Neural crest cell (in vitro differentiated cells): Measurements from ENCODE around the gene SMAD6. TPM values are rescaled to one million over a fixed set of nuclear protein-coding genes. Genes with fewer than 3 reads are reported as not detected.

Source experiments
- DNase-seq: peaks from one replicate; pipeline ENCODE4 v3.0.0; 2021; ENCODE audit warnings: low read depth, mixed read lengths, low spot score
- H3K27ac Mint-ChIP-seq: one replicate; pipeline ENCODE4 v1.8.0; 2021; ENCODE audit warnings: mild to moderate bottlenecking, mixed read lengths; ENCODE audit not compliant: unreplicated experiment
- H3K27me3 Mint-ChIP-seq: 2 replicates; pipeline ENCODE4 v1.8.0; 2021; ENCODE audit warnings: low read depth, mild to moderate bottlenecking, mixed read lengths
- H3K36me3 Mint-ChIP-seq: 2 replicates; pipeline ENCODE4 v1.8.0; 2021; ENCODE audit warnings: low read depth, mild to moderate bottlenecking, mixed read lengths
- H3K4me1 Mint-ChIP-seq: 2 replicates; pipeline ENCODE4 v1.8.0; 2021; ENCODE audit warnings: mixed read lengths
- H3K4me3 Mint-ChIP-seq: one replicate; pipeline ENCODE4 v1.8.0; 2021; ENCODE audit warnings: mild to moderate bottlenecking, mixed read lengths
- H3K9me3 Mint-ChIP-seq: 2 replicates; pipeline ENCODE4 v1.8.0; 2021; ENCODE audit warnings: mixed read lengths
- total RNA-seq: library from RNA; stranded (reverse); gene quantifications from 2 replicates; pipeline ENCODE4 v1.2.1, GENCODE V29; 2021
- TF ChIP-seq, protein P1 (sequence below): fragments of 200-600 bp; sonication (generic); conservative IDR thresholded peaks from 2 replicates; pipeline ENCODE4 v1.5.0; 2021; ENCODE audit warnings: antibody characterized with exemption, mild to moderate bottlenecking

SMAD6 gene
- total RNA-seq, 1 donor from 2014 or later: 4.7 TPM

DNA sequence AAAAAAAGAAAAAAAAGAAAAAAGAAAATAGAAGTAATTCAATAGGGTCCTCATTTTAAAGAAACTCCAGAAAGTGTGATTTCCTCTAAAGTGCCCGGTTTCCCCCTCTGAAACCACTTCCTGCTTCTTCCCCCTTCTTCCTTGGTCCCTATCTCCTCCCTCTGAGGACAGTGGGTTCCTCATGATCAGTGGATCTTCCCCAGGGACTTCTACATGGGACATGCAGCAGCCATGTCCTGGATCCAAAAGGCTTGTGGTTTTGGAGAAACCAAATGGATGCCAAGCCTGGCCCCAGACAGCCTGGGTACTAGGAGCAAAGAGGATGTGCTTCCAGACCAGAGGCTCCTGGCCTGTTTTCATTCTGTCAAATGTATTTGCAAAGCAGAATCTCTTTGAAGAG lies 26.6 kb upstream of the SMAD6 start:
- H3K27ac Mint-ChIP-seq: no peak overlapping the region

DNA sequence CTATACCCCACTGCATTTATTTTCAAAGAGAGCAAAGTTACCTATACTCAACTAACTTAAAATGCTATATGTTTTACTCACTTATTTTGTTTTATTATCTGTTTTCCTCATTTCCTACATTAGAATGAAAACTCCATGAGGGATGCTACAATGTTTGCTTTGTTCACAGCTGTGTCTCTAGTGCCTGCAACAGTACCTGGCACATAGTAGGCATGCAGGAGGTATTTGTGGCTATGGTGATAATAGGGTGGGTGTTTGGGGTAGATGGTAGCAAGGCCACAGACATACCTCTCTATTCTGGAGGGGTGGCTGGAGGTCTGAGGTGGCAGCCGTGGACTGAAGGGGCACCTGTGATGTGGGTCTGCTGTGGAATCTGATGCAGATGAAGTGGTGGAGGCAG lies 24.7 kb upstream of the SMAD6 start:
- H3K27me3 Mint-ChIP-seq: no peaks in the 10 kb centered on the region
- H3K4me1 Mint-ChIP-seq: peaks cover 27% of the 10 kb centered on the region
- DNase-seq: no peak
- H3K36me3 Mint-ChIP-seq: no peaks in the 10 kb centered on the region
- TF ChIP-seq, protein P1, sequence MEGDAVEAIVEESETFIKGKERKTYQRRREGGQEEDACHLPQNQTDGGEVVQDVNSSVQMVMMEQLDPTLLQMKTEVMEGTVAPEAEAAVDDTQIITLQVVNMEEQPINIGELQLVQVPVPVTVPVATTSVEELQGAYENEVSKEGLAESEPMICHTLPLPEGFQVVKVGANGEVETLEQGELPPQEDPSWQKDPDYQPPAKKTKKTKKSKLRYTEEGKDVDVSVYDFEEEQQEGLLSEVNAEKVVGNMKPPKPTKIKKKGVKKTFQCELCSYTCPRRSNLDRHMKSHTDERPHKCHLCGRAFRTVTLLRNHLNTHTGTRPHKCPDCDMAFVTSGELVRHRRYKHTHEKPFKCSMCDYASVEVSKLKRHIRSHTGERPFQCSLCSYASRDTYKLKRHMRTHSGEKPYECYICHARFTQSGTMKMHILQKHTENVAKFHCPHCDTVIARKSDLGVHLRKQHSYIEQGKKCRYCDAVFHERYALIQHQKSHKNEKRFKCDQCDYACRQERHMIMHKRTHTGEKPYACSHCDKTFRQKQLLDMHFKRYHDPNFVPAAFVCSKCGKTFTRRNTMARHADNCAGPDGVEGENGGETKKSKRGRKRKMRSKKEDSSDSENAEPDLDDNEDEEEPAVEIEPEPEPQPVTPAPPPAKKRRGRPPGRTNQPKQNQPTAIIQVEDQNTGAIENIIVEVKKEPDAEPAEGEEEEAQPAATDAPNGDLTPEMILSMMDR: no peak
- H3K4me3 Mint-ChIP-seq: no peak overlapping the region
- peak overlapping the region; percentile 57 for H3K27ac Mint-ChIP-seq
- peaks cover 6% of the 10 kb centered on the region for H3K9me3 Mint-ChIP-seq

More for the DNA sequence above, 26.6 kb upstream of the SMAD6 start:
- Mint-ChIP-seq H3K36me3 (no peaks in the 10 kb centered on the region), H3K27me3 (no peaks in the 10 kb centered on the region), H3K9me3 (no peaks in the 10 kb centered on the region), H3K4me1 (peaks cover 27% of the 10 kb centered on the region), H3K4me3 (no peak overlapping the region)
- DNase-seq: no peak
- TF ChIP-seq, protein P1: no peak

DNA sequence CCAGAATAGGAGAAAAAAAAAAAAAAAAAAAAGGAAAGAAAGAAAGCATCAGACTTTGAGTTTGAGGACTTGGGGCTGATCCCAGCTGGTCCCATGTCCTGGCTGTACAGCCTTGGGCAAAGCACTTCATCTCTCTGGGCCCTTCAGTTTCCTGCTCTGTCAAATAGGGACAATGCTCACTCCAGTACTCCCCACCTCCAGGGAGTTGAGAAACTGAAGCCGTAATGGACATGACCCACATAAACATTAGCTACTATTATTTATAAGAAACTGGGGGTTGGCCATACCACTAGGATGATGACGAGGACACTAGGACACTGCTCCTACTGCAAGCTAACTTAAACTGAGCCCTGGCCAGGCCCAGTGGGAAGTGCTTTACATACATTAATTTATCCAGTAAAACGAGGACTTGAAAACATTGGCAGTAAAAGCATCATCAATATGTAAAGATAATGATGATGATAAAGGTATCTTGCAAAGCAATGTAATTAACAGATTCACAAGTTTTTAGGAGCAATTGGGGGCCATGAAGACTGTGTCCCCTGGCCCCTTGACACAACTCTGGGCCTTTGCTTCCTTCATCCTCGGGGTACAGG lies 22.9 kb upstream of the SMAD6 start:
- Mint-ChIP-seq H3K27me3 (no peaks in the 10 kb centered on the region), H3K36me3 (no peaks in the 10 kb centered on the region), H3K4me1 (peaks cover 11% of the 10 kb centered on the region), H3K4me3 (no peak overlapping the region), H3K27ac (peak overlapping the region; percentile 27), H3K9me3 (peaks cover 6% of the 10 kb centered on the region)
- TF ChIP-seq, protein P1: no peak
- DNase-seq: no peak

DNA sequence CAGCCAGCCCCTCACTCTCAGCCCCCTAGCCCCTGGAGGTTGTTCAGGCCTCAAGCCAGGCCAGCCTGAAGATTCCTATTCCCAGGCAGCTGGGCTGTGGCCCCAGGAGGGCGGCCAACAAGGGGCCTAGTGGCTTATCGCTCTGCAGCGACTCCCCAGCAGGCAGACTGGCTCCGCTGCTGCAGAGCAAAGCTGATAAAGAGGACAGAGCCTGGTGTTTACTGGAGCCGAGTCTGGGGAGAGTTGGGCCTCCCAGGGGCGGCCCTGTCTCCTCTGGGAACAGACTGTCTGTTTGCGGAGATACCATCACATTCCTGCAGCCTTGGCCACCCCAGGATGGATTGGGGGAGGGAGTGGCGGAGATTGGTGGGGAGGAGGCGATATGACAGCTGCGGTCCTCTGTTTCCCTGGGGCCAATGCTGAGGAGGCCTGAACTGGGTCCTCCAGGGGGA lies 22.4 kb upstream of the SMAD6 start:
- H3K9me3 Mint-ChIP-seq: peaks cover 6% of the 10 kb centered on the region
- peak overlapping the region; percentile 27 for H3K27ac Mint-ChIP-seq
- H3K4me3 Mint-ChIP-seq: no peak overlapping the region
- DNase-seq: no peak
- TF ChIP-seq, protein P1: no peak
- H3K36me3 Mint-ChIP-seq: no peaks in the 10 kb centered on the region
- peaks cover 8% of the 10 kb centered on the region for H3K4me1 Mint-ChIP-seq
- no peaks in the 10 kb centered on the region for H3K27me3 Mint-ChIP-seq

DNA sequence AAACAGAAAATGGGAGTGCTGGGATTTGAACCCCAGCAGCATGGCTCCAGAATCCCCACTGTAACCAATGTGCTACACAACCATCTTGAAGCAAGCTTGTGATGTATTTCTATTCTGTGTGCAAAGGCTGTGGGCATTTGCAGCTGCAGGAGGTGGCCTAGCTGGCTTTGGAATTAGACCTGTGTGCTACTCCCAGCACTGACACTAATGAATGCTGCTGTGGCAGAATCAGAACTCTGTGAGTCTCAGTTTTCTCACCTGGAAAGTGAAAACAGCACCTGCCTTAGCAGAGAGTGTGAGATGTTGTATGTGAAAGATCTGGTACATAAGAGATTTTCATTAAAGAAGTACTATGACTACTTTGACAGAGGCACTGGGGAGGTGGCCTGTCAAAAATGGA lies 21.5 kb upstream of the SMAD6 start:
- Mint-ChIP-seq H3K36me3 (no peaks in the 10 kb centered on the region), H3K27me3 (no peaks in the 10 kb centered on the region), H3K27ac (no peak overlapping the region), H3K9me3 (peaks cover 6% of the 10 kb centered on the region), H3K4me1 (peaks cover 8% of the 10 kb centered on the region), H3K4me3 (no peak overlapping the region)
- TF ChIP-seq, protein P1: no peak
- no peak for DNase-seq
